ENCODE data around the gene CABP2. TPM values are rescaled to one million over a fixed set of nuclear protein-coding genes. Genes with fewer than 3 reads are reported as not detected.

CABP2 gene
- polyA plus RNA-seq, 1 of the 3 experiments (the other 2 are of a cell fraction), result not detected

DNA sequence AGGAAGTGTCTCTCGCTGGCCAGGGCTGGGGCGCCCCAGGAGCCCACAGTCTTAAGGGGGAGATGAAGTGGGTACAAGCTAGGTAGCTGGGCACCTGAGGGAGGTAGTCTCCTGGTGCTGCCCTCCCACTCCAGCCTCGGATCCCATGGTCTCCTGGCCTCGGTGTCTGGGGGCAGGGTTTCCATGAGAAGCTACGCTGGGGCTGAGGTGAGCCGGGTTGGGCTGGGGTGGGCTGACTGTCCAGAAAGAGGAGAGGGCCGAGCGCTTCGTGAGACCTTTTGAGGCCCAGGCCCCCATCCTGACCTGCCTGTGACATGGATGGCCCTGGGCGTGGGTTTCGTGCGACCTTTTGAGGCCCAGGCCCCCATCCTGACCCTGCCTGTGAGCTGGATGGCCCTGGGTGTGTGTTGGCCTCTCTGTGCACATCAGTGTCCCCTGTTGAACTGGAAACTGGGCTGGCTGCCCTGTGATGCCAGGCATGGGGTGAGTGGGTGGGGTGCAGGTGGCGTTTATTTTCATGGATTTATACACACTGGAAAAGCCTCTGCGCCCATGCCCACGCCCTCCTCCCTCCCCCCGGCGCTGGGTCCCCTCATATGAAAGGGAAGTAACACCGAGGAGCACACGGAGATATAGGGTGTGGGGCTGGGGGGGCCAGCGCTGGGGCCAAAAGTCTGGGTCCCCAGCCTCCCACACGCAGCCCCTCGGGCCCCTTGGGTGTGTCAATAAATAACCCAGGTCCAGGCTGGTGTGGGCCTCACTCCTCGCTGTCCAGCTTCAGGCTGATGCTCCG lies 31.8 kb downstream of the CABP2 start:
- Histone ChIP-seq H3K9ac (no peak overlapping the region), H3K27ac (ENCODE audit: low read depth in 2 of 2, low read length in 1 of 2) (no peak overlapping the region), H3K4me3 (ENCODE audit: low read depth in 2 of 2, low read length in 1 of 2) (no peak overlapping the region), H3K4me1 (ENCODE audit: control insufficient read depth in 1 of 2, insufficient read depth in 2 of 2, low read depth in 1 of 2, low read length in 1 of 2) (no peaks in the 10 kb centered on the region), H3K27me3 (ENCODE audit: insufficient read depth) (no peaks in the 10 kb centered on the region), H3K9me2 (no peaks in the 10 kb centered on the region), H3F3A (replicated peaks; ENCODE audit: insufficient read depth) (peaks cover 6% of the 10 kb centered on the region), H3K9me3 (no peaks in the 10 kb centered on the region), H4K20me1 (ENCODE audit: insufficient read depth) (no peaks in the 10 kb centered on the region), H3K4me2 (no peak overlapping the region), H3K36me3 (replicated peaks in 1 of 2; ENCODE audit: control insufficient read depth in 1 of 2, insufficient read depth in 2 of 2, low read length in 1 of 2) (peaks cover 0 to 49% of the 10 kb centered on the region in 2 experiments), H3K79me2 (ENCODE audit: insufficient read depth) (no peaks in the 10 kb centered on the region), H2AFZ (ENCODE audit: low read depth) (no peak overlapping the region)
- ChIA-PET POLR2A (interaction anchor here (1.1 kb wide), 1 partner anchor 8 kb away, joined by 5 read pairs; no protein-coding TSS in a partner anchor), CTCF (no interaction called here)
- TF ChIP-seq NRF1 (IDR thresholded peaks at IDR 0.05; ENCODE audit: low read depth, low read length) (no peak), GATA2 (CRISPR knock-in tag; IDR thresholded peaks at IDR 0.05) (no peak), FOSL2 (IDR thresholded peaks at IDR 0.05; ENCODE audit: borderline replicate concordance, low read depth) (no peak), JUND (IDR thresholded peaks at IDR 0.05) (no peak), MEF2A (IDR thresholded peaks at IDR 0.05; ENCODE audit: borderline replicate concordance, low read depth) (no peak), TAF1 (IDR thresholded peaks at IDR 0.05; ENCODE audit: borderline replicate concordance, low read depth, low read length) (no peak), USF2 (IDR thresholded peaks at IDR 0.05; ENCODE audit: borderline replicate concordance, low read depth, low read length) (no peak), TCF12 (IDR thresholded peaks at IDR 0.05) (no peak), MXI1 (IDR thresholded peaks at IDR 0.05; ENCODE audit: low read depth, low read length) (no peak), RFX5 (IDR thresholded peaks at IDR 0.05; ENCODE audit: low read length) (no peak), YY1 (IDR thresholded peaks at IDR 0.05; ENCODE audit: low read depth) (no peak)
- TF ChIP-seq, protein P1, sequence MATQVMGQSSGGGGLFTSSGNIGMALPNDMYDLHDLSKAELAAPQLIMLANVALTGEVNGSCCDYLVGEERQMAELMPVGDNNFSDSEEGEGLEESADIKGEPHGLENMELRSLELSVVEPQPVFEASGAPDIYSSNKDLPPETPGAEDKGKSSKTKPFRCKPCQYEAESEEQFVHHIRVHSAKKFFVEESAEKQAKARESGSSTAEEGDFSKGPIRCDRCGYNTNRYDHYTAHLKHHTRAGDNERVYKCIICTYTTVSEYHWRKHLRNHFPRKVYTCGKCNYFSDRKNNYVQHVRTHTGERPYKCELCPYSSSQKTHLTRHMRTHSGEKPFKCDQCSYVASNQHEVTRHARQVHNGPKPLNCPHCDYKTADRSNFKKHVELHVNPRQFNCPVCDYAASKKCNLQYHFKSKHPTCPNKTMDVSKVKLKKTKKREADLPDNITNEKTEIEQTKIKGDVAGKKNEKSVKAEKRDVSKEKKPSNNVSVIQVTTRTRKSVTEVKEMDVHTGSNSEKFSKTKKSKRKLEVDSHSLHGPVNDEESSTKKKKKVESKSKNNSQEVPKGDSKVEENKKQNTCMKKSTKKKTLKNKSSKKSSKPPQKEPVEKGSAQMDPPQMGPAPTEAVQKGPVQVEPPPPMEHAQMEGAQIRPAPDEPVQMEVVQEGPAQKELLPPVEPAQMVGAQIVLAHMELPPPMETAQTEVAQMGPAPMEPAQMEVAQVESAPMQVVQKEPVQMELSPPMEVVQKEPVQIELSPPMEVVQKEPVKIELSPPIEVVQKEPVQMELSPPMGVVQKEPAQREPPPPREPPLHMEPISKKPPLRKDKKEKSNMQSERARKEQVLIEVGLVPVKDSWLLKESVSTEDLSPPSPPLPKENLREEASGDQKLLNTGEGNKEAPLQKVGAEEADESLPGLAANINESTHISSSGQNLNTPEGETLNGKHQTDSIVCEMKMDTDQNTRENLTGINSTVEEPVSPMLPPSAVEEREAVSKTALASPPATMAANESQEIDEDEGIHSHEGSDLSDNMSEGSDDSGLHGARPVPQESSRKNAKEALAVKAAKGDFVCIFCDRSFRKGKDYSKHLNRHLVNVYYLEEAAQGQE (IDR thresholded peaks at IDR 0.05; ENCODE audit: low read depth, low read length), result no peak
- TF ChIP-seq, protein P2, sequence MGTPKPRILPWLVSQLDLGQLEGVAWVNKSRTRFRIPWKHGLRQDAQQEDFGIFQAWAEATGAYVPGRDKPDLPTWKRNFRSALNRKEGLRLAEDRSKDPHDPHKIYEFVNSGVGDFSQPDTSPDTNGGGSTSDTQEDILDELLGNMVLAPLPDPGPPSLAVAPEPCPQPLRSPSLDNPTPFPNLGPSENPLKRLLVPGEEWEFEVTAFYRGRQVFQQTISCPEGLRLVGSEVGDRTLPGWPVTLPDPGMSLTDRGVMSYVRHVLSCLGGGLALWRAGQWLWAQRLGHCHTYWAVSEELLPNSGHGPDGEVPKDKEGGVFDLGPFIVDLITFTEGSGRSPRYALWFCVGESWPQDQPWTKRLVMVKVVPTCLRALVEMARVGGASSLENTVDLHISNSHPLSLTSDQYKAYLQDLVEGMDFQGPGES (IDR thresholded peaks at IDR 0.05; ENCODE audit: low read depth, low read length), result no peak
- DNase-seq, result no peak
- WGBS (ENCODE audit: low lambda C conversion rate), result 87% methylated on average over 13 of the region's 24 CpGs
